Smooth muscle cell (in vitro differentiated cells): Measurements from ENCODE around the gene KCNJ1. TPM values are rescaled to one million over a fixed set of nuclear protein-coding genes. Genes with fewer than 3 reads are reported as not detected.

Source experiments
- DNase-seq: peaks from one replicate; lab custom pipeline; 2025; ENCODE audit not compliant: unreplicated experiment; lab: John Stamatoyannopoulos, UW
- H2AFZ ChIP-seq: fragments of 200-600 bp; sonication (generic); 2 replicates; pipeline ENCODE4 v1.6.0; 2016; ENCODE audit warnings: antibody characterized with exemption, low read depth, mild to moderate bottlenecking
- H3F3A ChIP-seq: fragments of 200-600 bp; sonication (generic); 2 replicates; pipeline ENCODE4 v1.6.0; 2017; ENCODE audit warnings: antibody characterized with exemption, low read depth
- H3K27ac ChIP-seq: fragments of 200-600 bp; sonication (generic); 2 replicates; pipeline ENCODE4 v1.5.1; 2016; ENCODE audit warnings: low read depth, mild to moderate bottlenecking
- H3K27me3 ChIP-seq: fragments of 200-600 bp; sonication (generic); 2 replicates; pipeline ENCODE4 v1.6.1; 2016; ENCODE audit warnings: low read depth, mild to moderate bottlenecking
- H3K36me3 ChIP-seq: fragments of 200-600 bp; sonication (generic); 2 replicates; pipeline ENCODE4 v1.5.1; 2016; ENCODE audit warnings: low read depth
- H3K4me1 ChIP-seq: fragments of 200-600 bp; sonication (generic); 2 replicates; pipeline ENCODE4 v1.5.1; 2016; ENCODE audit warnings: low read depth
- H3K4me2 ChIP-seq: fragments of 200-600 bp; sonication (generic); 2 replicates; pipeline ENCODE4 v1.6.0; 2016; ENCODE audit warnings: mild to moderate bottlenecking
- H3K4me3 ChIP-seq: fragments of 200-600 bp; sonication (generic); 2 replicates; pipeline ENCODE4 v1.5.1; 2016; ENCODE audit warnings: mild to moderate bottlenecking
- H3K79me2 ChIP-seq: fragments of 200-600 bp; sonication (generic); 2 replicates; pipeline ENCODE4 v1.6.0; 2016; ENCODE audit warnings: low read depth, mild to moderate bottlenecking
- H3K9ac ChIP-seq: fragments of 200-600 bp; sonication (generic); 2 replicates; pipeline ENCODE4 v1.6.0; 2016; ENCODE audit warnings: low read depth
- H3K9me3 ChIP-seq: fragments of 200-600 bp; sonication (generic); replicated peaks from 2 replicates; pipeline ENCODE4 v1.5.1; 2016; ENCODE audit warnings: low read depth
- H4K20me1 ChIP-seq: fragments of 200-600 bp; sonication (generic); 2 replicates; pipeline ENCODE4 v1.6.0; 2016; ENCODE audit warnings: low read depth
- WGBS: methylation state at CpG from one replicate; pipeline ENCODE4 v1.1.7; 2016; ENCODE audit warnings: low lambda C conversion rate; 5-methylcytosine and 5-hydroxymethylcytosine counted together
- polyA plus RNA-seq: library from polyadenylated mRNA; unstranded; fragments of >200 nt; fragmentation: Nextera tagmentation; extraction: Ambion mirVana; gene quantifications from 2 replicates; pipeline ENCODE4 v1.2.1, GENCODE V29; 2016
- total RNA-seq: library from RNA; depleted of rRNA; stranded (reverse); fragments of >200 nt; gene quantifications from 2 replicates; pipeline ENCODE4 v1.2.3, GENCODE V29; 2014
- TF ChIP-seq, protein P1 (sequence below): fragments of 200-600 bp; sonication (generic); IDR thresholded peaks from 2 replicates; pipeline ENCODE4 v1.5.1; 2017; ENCODE audit warnings: borderline replicate concordance, mild to moderate bottlenecking, antibody characterized with exemption; ENCODE audit not compliant: insufficient read depth, poor library complexity, severe bottlenecking

Gene KCNJ1
- total and polyA plus RNA-seq, 2 experiments from 2014 or later: 0.99 TPM; not detected in 1

DNA sequence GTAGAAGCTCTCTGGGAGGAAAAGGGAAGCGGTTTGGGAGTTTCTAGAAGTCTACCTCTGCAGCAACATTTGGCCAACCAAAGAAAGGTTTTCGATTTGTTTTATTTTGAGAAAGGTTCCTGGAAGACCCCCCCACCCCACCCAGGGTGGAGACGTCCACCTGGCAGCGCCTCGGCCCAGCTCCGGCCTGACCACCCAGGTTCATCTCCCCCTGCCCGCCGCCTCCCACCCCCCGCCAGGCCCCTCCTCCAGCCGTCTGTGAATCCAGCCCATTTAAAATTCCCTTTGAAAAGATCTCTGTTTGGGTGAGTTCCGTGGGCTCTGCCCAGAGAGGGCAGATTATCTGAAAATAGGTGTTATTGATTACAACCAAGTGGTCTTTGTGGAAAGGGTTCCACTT, 43.3 kb downstream of the KCNJ1 start:
- H3K27ac ChIP-seq: no peak overlapping the region
- 74% methylated on average over 11 of the region's 11 CpGs for WGBS

DNA sequence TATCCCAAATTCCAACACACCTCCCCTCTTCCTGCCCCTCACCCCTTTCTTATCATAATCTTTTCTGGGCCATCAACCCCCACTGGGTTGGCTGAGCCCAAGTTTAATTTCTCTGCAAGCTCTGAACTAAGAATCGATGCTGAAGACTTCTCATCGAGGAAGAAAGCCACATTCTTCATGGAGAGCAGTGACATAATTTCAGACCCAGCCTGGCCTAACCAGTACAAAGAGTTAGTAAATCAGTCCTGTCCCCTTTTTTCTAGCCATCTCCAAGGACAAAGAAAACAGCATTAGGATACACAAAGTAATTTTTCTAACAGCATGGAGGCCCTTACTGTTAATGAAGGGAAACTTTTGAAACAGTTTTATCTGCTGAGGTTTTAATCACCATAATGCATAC, 45.0 kb downstream of the KCNJ1 start:
- H3K9me3 ChIP-seq: no peaks in the 10 kb centered on the region
- H2AFZ ChIP-seq: no peak overlapping the region
- no peak overlapping the region for H3K27ac ChIP-seq
- no peaks in the 10 kb centered on the region for H4K20me1 ChIP-seq
- H3K4me3 ChIP-seq: no peak overlapping the region
- no peaks in the 10 kb centered on the region for H3F3A ChIP-seq
- DNase-seq: no peak
- no peak overlapping the region for H3K9ac ChIP-seq
- no peaks in the 10 kb centered on the region for H3K79me2 ChIP-seq
- H3K4me1 ChIP-seq: no peaks in the 10 kb centered on the region
- H3K36me3 ChIP-seq: no peaks in the 10 kb centered on the region
- H3K4me2 ChIP-seq: no peak overlapping the region
- TF ChIP-seq, protein P1, sequence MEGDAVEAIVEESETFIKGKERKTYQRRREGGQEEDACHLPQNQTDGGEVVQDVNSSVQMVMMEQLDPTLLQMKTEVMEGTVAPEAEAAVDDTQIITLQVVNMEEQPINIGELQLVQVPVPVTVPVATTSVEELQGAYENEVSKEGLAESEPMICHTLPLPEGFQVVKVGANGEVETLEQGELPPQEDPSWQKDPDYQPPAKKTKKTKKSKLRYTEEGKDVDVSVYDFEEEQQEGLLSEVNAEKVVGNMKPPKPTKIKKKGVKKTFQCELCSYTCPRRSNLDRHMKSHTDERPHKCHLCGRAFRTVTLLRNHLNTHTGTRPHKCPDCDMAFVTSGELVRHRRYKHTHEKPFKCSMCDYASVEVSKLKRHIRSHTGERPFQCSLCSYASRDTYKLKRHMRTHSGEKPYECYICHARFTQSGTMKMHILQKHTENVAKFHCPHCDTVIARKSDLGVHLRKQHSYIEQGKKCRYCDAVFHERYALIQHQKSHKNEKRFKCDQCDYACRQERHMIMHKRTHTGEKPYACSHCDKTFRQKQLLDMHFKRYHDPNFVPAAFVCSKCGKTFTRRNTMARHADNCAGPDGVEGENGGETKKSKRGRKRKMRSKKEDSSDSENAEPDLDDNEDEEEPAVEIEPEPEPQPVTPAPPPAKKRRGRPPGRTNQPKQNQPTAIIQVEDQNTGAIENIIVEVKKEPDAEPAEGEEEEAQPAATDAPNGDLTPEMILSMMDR: no peak
- WGBS: 94% methylated on average over 2 of the region's 2 CpGs
- no peaks in the 10 kb centered on the region for H3K27me3 ChIP-seq

More for the DNA sequence above, 43.3 kb downstream of the KCNJ1 start:
- no peaks in the 10 kb centered on the region for H4K20me1 ChIP-seq
- no peaks in the 10 kb centered on the region for H3K4me1 ChIP-seq
- H3K9me3 ChIP-seq: no peaks in the 10 kb centered on the region
- TF ChIP-seq, protein P1: no peak
- DNase-seq: no peak
- peak overlapping the region; percentile 80 for H3K4me2 ChIP-seq
- no peak overlapping the region for H3K9ac ChIP-seq
- H3K27me3 ChIP-seq: no peaks in the 10 kb centered on the region
- H3K79me2 ChIP-seq: no peaks in the 10 kb centered on the region
- peak overlapping the region; percentile 10 for H3K4me3 ChIP-seq
- H3K36me3 ChIP-seq: no peaks in the 10 kb centered on the region
- no peaks in the 10 kb centered on the region for H3F3A ChIP-seq
- H2AFZ ChIP-seq: peak overlapping the region; percentile 69

DNA sequence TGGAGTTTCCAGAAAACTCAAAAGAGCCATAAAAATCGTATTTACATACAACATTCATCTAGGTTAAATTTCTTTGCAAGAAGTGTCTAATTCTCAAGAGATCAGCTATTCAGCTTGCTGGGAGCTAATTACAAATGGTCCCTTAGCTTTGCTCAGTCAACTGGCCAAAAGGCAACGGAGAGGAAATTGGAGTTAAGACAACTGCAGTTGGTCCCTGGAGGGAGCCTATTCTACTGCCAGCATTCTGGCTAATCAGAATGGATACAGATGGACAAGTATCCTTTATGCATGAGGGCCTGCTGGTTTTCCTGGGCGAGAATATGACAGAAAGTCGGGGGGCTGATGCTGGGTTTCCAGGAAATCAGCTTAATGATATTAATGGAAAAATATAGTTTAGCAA, 45.5 kb downstream of the KCNJ1 start:
- TF ChIP-seq, protein P1: no peak
- H3K4me2 ChIP-seq: no peak overlapping the region
- no peaks in the 10 kb centered on the region for H3K36me3 ChIP-seq
- H3K27me3 ChIP-seq: no peaks in the 10 kb centered on the region
- H3F3A ChIP-seq: no peaks in the 10 kb centered on the region
- H3K79me2 ChIP-seq: no peaks in the 10 kb centered on the region
- DNase-seq: no peak
- no peak overlapping the region for H3K27ac ChIP-seq
- no peak overlapping the region for H2AFZ ChIP-seq
- H3K9me3 ChIP-seq: no peaks in the 10 kb centered on the region
- WGBS: 90% methylated on average over 4 of the region's 4 CpGs
- no peaks in the 10 kb centered on the region for H3K4me1 ChIP-seq
- H3K4me3 ChIP-seq: no peak overlapping the region
- no peak overlapping the region for H3K9ac ChIP-seq
- H4K20me1 ChIP-seq: no peaks in the 10 kb centered on the region

DNA sequence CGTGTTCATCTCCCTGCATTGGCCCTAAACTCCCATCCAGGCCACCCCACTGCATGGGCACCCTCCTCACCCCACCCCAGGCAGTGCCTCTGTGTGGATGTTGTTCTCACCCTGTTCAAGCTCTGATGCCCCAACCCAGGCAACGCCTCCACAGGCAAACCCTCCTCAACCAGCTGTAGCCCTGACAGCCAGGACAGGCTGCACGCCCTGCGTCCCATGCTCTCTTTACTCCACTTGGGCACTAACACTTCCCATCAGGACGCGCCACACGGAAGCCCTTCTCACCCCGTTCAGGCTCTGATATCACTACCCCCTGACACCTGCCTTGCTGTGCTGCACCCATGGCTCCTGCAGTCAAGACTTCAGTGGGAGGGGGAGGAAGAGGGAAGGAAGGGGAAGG, 47.9 kb downstream of the KCNJ1 start:
- no peaks in the 10 kb centered on the region for H3K9me3 ChIP-seq
- H3K9ac ChIP-seq: no peak overlapping the region
- no peaks in the 10 kb centered on the region for H4K20me1 ChIP-seq
- no peaks in the 10 kb centered on the region for H3K79me2 ChIP-seq
- H3K4me2 ChIP-seq: no peak overlapping the region
- 92% methylated on average over 8 of the region's 8 CpGs for WGBS
- no peaks in the 10 kb centered on the region for H3K27me3 ChIP-seq
- H3F3A ChIP-seq: no peaks in the 10 kb centered on the region
- H3K27ac ChIP-seq: no peak overlapping the region
- no peak overlapping the region for H2AFZ ChIP-seq
- H3K4me1 ChIP-seq: peaks cover 11% of the 10 kb centered on the region
- no peak overlapping the region for H3K4me3 ChIP-seq
- no peak for DNase-seq
- TF ChIP-seq, protein P1: no peak
- no peaks in the 10 kb centered on the region for H3K36me3 ChIP-seq
